RWPE2 (cell line): ENCODE data around the gene HK3.

Experiments
- ATAC-seq: fragments of 200-7000 bp; cut with Tn5 transposase; 3 replicates; pipeline ENCODE4 v1.9.1; 2021; ENCODE audit warnings: low read depth
- DNase-seq: peaks from one replicate; pipeline ENCODE4 v3.0.0-alpha.2; 2020; ENCODE audit warnings: low spot score
- H3K27ac ChIP-seq: fragments of 450-650 bp; 2 replicates; pipeline ENCODE4 v1.5.1; 2017; ENCODE audit warnings: mild to moderate bottlenecking; ENCODE audit not compliant: poor library complexity, severe bottlenecking
- H3K27me3 ChIP-seq: fragments of 250-450 bp; sonication (Bioruptor Pico); 2 replicates; pipeline ENCODE4 v1.5.1; 2021; ENCODE audit warnings: mild to moderate bottlenecking, moderate library complexity; ENCODE audit not compliant: insufficient read depth, poor library complexity, severe bottlenecking
- H3K36me3 ChIP-seq: fragments of 250-450 bp; sonication (Bioruptor Pico); 2 replicates; pipeline ENCODE4 v1.5.1; 2020; ENCODE audit warnings: low read depth, mild to moderate bottlenecking, moderate library complexity
- H3K4me1 ChIP-seq: fragments of 250-450 bp; sonication (Bioruptor Pico); 2 replicates; pipeline ENCODE4 v1.5.1; 2021; ENCODE audit warnings: mild to moderate bottlenecking, moderate library complexity; ENCODE audit not compliant: insufficient read depth, poor library complexity, severe bottlenecking
- H3K4me3 ChIP-seq: fragments of 250-450 bp; sonication (Bioruptor Pico); 2 replicates; pipeline ENCODE4 v1.5.1; 2021; ENCODE audit warnings: mild to moderate bottlenecking, moderate library complexity; ENCODE audit not compliant: severe bottlenecking
- H3K9me3 ChIP-seq: fragments of 250-450 bp; sonication (Bioruptor Pico); 2 replicates; pipeline ENCODE4 v1.5.1; 2021; ENCODE audit warnings: mild to moderate bottlenecking, moderate library complexity; ENCODE audit not compliant: severe bottlenecking
- TF ChIP-seq, protein P1 (sequence below): fragments of 450-650 bp; IDR thresholded peaks from one replicate; pipeline ENCODE4 v1.5.1; 2017; ENCODE audit warnings: mild to moderate bottlenecking, moderate library complexity; ENCODE audit not compliant: poor library complexity, severe bottlenecking

The HK3 gene

DNA sequence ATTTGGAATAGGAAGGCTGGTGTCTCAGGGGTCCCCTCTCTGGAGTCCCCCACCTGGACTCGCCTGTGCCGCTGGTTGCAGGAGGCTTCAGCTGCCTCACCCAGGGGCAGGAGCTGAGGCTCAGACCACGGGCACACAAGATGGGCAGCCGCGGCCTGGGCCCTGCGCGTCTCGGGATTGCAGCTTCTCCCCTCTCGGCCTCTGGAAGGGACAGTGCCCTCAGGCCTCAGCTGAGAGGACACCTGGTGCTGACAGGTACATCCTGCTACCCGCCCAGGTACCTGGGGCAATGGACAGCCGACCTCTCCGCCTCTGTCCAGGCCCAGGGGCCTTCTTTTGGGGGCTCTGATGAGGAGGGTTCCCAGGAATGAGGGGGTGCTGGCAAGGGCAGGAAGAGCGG lies 50.5 kb downstream of the HK3 start:
- no peaks in the 10 kb centered on the region for H3K9me3 ChIP-seq
- H3K36me3 ChIP-seq, result no peaks in the 10 kb centered on the region
- H3K4me3 ChIP-seq, result no peak overlapping the region
- H3K27ac ChIP-seq, result no peak overlapping the region
- TF ChIP-seq, protein P1, sequence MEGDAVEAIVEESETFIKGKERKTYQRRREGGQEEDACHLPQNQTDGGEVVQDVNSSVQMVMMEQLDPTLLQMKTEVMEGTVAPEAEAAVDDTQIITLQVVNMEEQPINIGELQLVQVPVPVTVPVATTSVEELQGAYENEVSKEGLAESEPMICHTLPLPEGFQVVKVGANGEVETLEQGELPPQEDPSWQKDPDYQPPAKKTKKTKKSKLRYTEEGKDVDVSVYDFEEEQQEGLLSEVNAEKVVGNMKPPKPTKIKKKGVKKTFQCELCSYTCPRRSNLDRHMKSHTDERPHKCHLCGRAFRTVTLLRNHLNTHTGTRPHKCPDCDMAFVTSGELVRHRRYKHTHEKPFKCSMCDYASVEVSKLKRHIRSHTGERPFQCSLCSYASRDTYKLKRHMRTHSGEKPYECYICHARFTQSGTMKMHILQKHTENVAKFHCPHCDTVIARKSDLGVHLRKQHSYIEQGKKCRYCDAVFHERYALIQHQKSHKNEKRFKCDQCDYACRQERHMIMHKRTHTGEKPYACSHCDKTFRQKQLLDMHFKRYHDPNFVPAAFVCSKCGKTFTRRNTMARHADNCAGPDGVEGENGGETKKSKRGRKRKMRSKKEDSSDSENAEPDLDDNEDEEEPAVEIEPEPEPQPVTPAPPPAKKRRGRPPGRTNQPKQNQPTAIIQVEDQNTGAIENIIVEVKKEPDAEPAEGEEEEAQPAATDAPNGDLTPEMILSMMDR, result no peak
- ATAC-seq (no peak), DNase-seq (no peak)
- H3K4me1 ChIP-seq, result no peaks in the 10 kb centered on the region
- peaks cover 10% of the 10 kb centered on the region for H3K27me3 ChIP-seq

DNA sequence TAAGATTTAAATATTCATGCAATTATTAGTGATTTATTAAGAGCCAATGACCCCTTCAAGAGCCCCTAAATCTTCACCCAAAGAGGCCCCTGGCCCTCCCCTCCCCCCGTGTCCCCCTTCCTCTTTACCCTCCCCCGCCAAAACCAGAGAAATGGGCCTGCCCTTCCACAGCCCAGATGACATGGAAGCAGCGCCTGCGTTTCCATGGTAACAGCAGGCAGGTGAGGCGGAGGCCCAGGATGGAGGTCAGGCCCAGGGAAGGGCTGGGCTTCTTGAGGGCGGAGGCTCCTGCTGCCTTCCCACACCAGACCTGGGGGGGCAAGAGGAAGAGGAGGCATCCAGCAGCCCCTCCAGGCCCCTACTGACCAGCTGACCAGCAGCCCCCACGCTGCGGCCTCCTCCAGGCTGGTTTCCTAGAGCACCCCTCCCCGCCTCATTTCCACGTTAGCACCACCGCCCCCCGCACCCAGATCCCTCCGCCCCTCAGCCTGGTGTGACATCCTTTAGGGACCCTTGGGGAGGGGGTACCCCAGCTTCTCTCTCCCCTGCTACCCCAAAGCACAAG lies 51.3 kb downstream of the HK3 start:
- ATAC-seq (no peak), DNase-seq (no peak)
- Histone ChIP-seq H3K4me1 (no peaks in the 10 kb centered on the region), H3K9me3 (no peaks in the 10 kb centered on the region), H3K27me3 (peaks cover 10% of the 10 kb centered on the region), H3K4me3 (no peak overlapping the region), H3K27ac (no peak overlapping the region), H3K36me3 (no peaks in the 10 kb centered on the region)
- TF ChIP-seq, protein P1, result no peak

DNA sequence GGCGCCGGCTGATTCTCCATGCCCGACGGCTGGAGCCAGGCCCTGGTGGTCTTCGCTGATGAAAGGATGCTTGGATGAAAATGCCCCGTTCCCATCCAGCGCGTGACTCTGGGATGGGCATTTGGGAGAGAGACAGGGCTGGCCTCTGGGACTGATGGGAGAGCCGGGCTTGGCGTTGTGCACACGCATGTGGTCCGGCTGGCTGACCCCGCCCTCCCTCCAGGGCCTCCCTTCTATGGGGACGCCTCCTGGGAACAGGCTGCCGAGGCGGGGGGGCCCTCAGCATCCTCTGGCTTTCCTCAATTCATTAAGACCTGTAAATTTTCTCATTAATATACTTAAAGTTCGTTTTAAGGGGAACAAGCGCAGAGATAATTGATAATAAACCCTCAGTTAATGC lies 52.0 kb downstream of the HK3 start:
- no peaks in the 10 kb centered on the region for H3K9me3 ChIP-seq
- TF ChIP-seq, protein P1, result no peak
- ATAC-seq (no peak), DNase-seq (no peak)
- no peaks in the 10 kb centered on the region for H3K36me3 ChIP-seq
- H3K27me3 ChIP-seq, result peaks cover 10% of the 10 kb centered on the region
- no peak overlapping the region for H3K4me3 ChIP-seq
- H3K27ac ChIP-seq, result no peak overlapping the region
- no peaks in the 10 kb centered on the region for H3K4me1 ChIP-seq

DNA sequence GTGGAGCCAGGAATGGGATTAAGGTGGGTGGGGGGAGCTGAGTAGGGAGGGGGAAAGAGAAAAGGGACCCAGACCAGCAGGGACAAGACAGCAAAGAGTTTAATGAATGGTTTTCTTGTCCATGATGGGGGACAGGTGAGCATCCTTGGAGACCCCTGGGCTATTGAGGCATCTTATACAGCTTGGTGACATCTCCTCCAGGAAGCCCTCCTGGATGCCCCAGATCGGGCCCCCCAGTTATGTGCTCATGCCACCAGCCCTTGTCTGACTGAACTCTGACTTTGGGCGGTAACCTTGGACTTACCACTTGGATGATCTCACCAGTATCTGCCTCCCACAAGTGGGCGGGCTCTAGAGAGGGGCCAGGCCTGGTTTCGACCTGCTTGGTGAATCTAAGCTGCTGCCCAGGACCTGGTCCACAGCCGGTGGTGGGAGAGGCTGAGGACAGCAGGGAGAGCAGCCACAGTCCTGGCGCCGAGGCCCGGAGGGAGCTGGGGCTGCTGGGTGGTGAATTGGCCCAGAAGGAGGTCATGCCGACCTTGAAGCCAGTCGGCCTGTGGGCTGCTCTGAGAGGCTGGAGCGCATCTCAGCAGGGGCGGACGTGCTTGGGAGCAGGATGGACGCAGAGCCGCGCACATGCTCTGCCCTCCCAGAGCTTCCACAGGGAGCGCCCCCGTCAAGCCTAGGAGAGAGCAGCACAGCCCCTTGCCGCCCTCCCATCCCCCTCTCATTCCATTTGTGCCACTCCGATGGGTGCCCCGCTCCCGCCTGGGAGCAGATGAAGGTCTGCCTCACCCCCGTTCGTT lies 52.6 kb downstream of the HK3 start:
- peaks cover 8% of the 10 kb centered on the region for H3K27me3 ChIP-seq

More for the DNA sequence above, 52.6 kb downstream of the HK3 start:
- Histone ChIP-seq H3K36me3 (no peaks in the 10 kb centered on the region), H3K4me1 (no peaks in the 10 kb centered on the region), H3K9me3 (no peaks in the 10 kb centered on the region), H3K27ac (no peak overlapping the region), H3K4me3 (no peak overlapping the region)
- DNase-seq (no peak), ATAC-seq (peak; percentile 33; the same call in 1 of the 3 replicates)
- TF ChIP-seq, protein P1, result no peak
